Measurements from ENCODE around the gene ANAPC5. TPM values are rescaled to one million over a fixed set of nuclear protein-coding genes. Genes with fewer than 3 reads are reported as not detected.
"Not testable (repeated sequence)": the region's sequence is repeated elsewhere in the genome, so short reads cannot be mapped to it uniquely, and the experiment has no call there.

Gene ANAPC5
- total RNA-seq, 1 donor from 2014 or later, result 79.7 TPM

- TF ChIP-seq, protein P1, sequence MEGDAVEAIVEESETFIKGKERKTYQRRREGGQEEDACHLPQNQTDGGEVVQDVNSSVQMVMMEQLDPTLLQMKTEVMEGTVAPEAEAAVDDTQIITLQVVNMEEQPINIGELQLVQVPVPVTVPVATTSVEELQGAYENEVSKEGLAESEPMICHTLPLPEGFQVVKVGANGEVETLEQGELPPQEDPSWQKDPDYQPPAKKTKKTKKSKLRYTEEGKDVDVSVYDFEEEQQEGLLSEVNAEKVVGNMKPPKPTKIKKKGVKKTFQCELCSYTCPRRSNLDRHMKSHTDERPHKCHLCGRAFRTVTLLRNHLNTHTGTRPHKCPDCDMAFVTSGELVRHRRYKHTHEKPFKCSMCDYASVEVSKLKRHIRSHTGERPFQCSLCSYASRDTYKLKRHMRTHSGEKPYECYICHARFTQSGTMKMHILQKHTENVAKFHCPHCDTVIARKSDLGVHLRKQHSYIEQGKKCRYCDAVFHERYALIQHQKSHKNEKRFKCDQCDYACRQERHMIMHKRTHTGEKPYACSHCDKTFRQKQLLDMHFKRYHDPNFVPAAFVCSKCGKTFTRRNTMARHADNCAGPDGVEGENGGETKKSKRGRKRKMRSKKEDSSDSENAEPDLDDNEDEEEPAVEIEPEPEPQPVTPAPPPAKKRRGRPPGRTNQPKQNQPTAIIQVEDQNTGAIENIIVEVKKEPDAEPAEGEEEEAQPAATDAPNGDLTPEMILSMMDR (IDR thresholded peaks at IDR 0.05), result no peak
- Histone ChIP-seq H3K27ac (no peak overlapping the region), H3K4me1 (peaks cover 15% of the 10 kb centered on the region), H3K27me3 (ENCODE audit: low read depth) (no peaks in the 10 kb centered on the region), H3K9me3 (no peaks in the 10 kb centered on the region), H3K36me3 (no peaks in the 10 kb centered on the region), H3K4me3 (no peak overlapping the region)
- DNase-seq, result no peak
- intact Hi-C loops (cut with DNase I), result no loop called here
- ATAC-seq, result no peak
Measured at GRCh38 chr12:121301876-121302275, 50.3 kb downstream of the ANAPC5 start.

DNA sequence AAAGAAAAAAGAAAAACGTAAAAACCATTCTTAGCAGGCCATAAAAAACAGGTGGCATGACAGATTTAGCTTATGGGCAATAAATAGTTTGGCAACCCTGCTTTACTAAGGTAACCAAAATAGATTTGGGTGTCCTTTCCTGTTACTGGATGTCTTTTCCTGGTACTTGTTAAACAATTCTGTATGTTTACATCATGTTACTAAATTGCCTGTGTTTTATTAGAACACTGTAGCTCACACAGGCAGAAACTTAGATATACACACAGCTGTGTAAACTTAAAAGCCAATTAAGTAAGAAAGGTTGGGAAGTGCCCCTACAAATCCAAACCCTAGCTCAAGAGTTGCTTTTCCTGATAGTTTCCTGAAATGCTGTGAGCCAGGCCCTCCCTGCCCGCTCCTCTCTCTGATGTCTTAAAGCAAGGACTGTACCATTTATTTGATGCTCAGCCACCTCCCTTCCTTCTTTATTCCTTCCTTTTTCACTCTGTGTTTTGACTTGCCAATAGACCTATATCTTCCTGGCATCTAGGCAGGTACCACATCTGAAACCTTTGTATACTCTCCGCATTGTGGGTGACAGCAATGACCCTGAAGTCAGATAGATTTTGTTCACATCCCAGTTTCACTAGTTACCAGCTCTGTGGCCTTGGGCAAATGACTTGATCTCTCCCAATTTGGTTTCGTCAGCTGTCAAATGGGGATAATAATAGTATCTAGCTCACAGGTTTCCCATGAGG is 52.0 kb downstream of the ANAPC5 start:
- intact Hi-C loops (cut with DNase I), result no loop called here
- Histone ChIP-seq H3K27me3 (ENCODE audit: low read depth) (no peaks in the 10 kb centered on the region), H3K36me3 (no peaks in the 10 kb centered on the region), H3K27ac (peak overlapping the region; percentile 14), H3K4me1 (peaks cover 22% of the 10 kb centered on the region), H3K9me3 (no peaks in the 10 kb centered on the region), H3K4me3 (no peak overlapping the region)
- DNase-seq (no peak), ATAC-seq (no peak)
- TF ChIP-seq, protein P1 (IDR thresholded peaks at IDR 0.05), result no peak

DNA sequence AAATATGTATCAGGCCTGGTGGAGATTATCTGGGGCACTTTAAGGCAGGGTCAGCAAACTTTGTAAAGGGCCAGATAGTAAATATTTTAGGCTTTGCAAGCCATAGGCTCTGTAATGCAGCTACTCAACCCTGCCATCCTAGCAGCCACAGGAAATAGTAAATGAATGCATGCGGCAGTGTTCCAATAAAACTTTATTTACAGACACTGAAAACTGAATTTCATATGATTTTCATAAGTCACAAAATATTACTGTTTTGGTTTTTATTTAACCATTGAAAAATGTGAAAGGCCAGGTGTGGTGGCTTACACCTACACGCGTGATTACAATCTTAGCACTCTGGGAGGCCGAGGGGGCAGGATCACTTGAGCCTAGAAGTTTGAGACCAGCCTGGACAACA is 52.5 kb downstream of the ANAPC5 start:
- DNase-seq (no peak), ATAC-seq (no peak)
- Histone ChIP-seq H3K4me3 (no peak overlapping the region), H3K27ac (no peak overlapping the region), H3K36me3 (no peaks in the 10 kb centered on the region), H3K9me3 (no peaks in the 10 kb centered on the region), H3K27me3 (ENCODE audit: low read depth) (no peaks in the 10 kb centered on the region), H3K4me1 (peaks cover 27% of the 10 kb centered on the region)
- intact Hi-C loops (cut with DNase I), result no loop called here
- TF ChIP-seq, protein P1 (IDR thresholded peaks at IDR 0.05), result no peak

- DNase-seq, result not testable (repeated sequence)
Measured at GRCh38 chr12:121298411-121298810, 53.8 kb downstream of the ANAPC5 start.

GRCh38 chr12:121297435-121297991 is 54.7 kb downstream of the ANAPC5 start:
- peaks cover 40% of the 10 kb centered on the region for H3K4me1 ChIP-seq

More at GRCh38 chr12:121298411-121298810, 53.8 kb downstream of the ANAPC5 start:
- intact Hi-C loops (cut with DNase I); H3K36me3 ChIP-seq; H3K27ac ChIP-seq; H3K9me3 ChIP-seq; H3K27me3 ChIP-seq (ENCODE audit: low read depth); H3K4me3 ChIP-seq; ATAC-seq: not testable (repeated sequence)
- peaks cover 36% of the 10 kb centered on the region for H3K4me1 ChIP-seq

More at GRCh38 chr12:121297435-121297991, 54.7 kb downstream of the ANAPC5 start:
- Histone ChIP-seq H3K36me3 (peaks cover 3% of the 10 kb centered on the region), H3K27ac (peak overlapping the region; percentile 88), H3K27me3 (ENCODE audit: low read depth) (no peaks in the 10 kb centered on the region), H3K4me3 (peak overlapping the region; percentile 92), H3K9me3 (no peaks in the 10 kb centered on the region)
- TF ChIP-seq, protein P1 (IDR thresholded peaks at IDR 0.05), result no peak
- peak; percentile 61 for DNase-seq
- ATAC-seq, result peak; percentile 10 to 20
- intact Hi-C loops (cut with DNase I), result no loop called here
